ENCODE measurements around the gene ETNK2.

ETNK2 gene, protein sequence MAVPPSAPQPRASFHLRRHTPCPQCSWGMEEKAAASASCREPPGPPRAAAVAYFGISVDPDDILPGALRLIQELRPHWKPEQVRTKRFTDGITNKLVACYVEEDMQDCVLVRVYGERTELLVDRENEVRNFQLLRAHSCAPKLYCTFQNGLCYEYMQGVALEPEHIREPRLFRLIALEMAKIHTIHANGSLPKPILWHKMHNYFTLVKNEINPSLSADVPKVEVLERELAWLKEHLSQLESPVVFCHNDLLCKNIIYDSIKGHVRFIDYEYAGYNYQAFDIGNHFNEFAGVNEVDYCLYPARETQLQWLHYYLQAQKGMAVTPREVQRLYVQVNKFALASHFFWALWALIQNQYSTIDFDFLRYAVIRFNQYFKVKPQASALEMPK

GRCh38 chr1:204151552-204152309, at the start of gene ETNK2:
Gene ETNK2, minus strand, starts transcription at chr1:204152044. Its CDS starts 192 bp downstream, at chr1:204151852.
- TF ChIP-seq POLR2A (IDR thresholded peaks at IDR 0.05; ENCODE audit: low read length) (no peak), GATA1 (IDR thresholded peaks at IDR 0.05; ENCODE audit: low read depth, low read length) (no peak)
- peak in 1 of 2 experiments; percentile 25 for DNase-seq

GRCh38 chr1:204201348-204202040, 49.6 kb upstream of the ETNK2 start:
- TF ChIP-seq GATA1 (IDR thresholded peaks at IDR 0.05; ENCODE audit: low read depth, low read length) (no peak), POLR2A (IDR thresholded peaks at IDR 0.05; ENCODE audit: low read length) (no peak)
- DNase-seq = no peak

DNA sequence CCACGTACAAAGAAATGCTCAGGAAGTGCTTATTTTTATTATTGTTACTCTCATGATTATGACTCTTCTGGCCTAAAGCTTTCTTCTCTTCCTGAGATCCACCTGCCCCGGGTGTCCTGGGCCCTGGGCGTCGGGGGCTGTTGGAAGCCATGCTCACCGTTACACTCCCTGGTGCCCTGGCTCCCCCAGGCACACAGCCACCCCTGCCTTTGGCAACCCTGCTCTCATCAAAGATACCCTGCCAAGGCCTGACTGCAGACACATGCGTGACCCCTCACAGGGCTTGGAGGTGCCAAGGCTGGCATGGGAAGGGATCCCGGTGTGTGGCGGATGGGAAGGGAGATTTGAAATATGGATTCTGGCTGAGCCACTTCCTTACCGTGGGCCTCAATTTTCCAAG, 47.7 kb upstream of the ETNK2 start:
- no peak for TF ChIP-seq GATA1 (IDR thresholded peaks at IDR 0.05; ENCODE audit: low read depth, low read length)
- TF ChIP-seq POLR2A (IDR thresholded peaks at IDR 0.05; ENCODE audit: low read length) = no peak
- no peak for DNase-seq

DNA sequence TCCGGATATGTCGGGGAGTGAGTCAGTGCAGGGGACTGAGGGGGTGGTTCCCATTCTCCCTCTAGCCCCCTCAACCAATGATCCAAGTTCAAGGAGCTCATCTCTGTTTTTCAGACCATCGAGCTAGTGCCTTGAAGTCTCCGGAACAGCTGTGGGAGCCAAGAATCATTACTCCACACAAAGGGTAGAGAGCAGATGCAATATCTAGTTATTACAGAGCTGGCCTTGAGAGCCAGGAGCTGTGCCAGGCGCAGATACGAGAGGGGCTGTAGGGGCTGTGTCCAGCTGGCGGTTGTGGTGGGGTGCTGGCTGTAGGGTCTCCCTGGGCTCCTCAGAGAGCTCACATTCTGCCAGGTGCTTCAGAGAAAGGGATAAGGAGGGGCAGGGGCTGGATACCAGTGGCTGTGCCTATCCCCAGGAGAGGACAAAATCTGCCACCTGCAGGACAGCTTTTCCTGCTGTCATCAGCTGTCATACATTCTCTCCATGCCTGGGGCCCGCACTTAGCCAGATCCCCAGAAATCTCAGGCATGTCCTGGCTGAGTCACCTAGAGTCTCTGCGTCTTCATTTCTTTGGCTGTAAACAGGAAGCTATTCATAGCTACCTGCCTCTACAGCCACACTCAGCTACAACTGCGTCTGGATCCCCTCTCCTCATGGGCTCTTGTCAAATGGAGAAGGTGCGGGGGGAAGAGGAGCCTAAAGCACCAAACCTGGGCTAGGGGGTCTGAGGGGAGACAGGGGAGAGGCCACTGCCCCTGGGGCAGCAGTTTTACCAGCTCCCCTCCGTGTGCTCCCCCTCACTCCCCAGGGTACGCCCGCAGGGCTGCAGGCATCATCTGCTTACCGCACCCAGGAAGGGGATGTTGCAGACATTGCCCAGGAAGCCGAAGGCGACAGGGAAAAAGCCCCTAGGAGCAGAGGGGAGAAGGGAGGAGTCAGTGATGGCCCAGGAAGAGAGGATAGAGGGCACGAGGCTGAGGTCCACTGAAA, 46.8 kb upstream of the ETNK2 start:
- no peak for DNase-seq
- TF ChIP-seq POLR2A (IDR thresholded peaks at IDR 0.05; ENCODE audit: low read length) (no peak), GATA1 (IDR thresholded peaks at IDR 0.05; ENCODE audit: low read depth, low read length) (no peak)

- DNase-seq = no peak
- no peak for TF ChIP-seq GATA1 (IDR thresholded peaks at IDR 0.05; ENCODE audit: low read depth, low read length)
- no peak for TF ChIP-seq POLR2A (IDR thresholded peaks at IDR 0.05; ENCODE audit: low read length)
These were observed 45.2 kb upstream of the ETNK2 start for GRCh38 chr1:204197068-204197467.

- TF ChIP-seq GATA1 (IDR thresholded peaks at IDR 0.05; ENCODE audit: low read depth, low read length) (no peak), POLR2A (IDR thresholded peaks at IDR 0.05; ENCODE audit: low read length) (no peak)
- DNase-seq = no peak
These were observed 44.4 kb upstream of the ETNK2 start, which contains the start of gene KISS1 for GRCh38 chr1:204196068-204196795. Gene KISS1, minus strand, starts transcription at chr1:204196491. Its CDS starts 3,615 bp downstream, at chr1:204192876.

DNA sequence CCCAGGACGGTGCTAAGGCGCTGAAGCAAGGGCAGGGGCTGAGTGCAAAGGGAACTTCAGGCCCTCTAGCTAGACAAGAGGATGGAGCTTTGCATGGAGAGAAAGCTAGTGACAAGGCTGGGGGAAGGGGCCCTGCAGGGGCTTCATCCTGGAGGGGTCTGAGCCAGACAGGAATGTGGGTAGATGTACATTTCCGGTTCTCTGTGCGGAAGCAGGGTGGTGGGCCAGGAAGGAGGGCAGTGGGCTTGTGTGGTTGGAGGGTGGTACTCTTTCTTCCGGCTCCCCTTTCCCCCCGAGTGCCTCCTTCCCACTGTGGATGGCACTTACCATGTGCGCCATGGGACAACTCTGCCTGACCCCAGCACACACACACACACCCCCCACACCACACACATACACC, 42.9 kb upstream of the ETNK2 start:
- DNase-seq = no peak
- TF ChIP-seq GATA1 (IDR thresholded peaks at IDR 0.05; ENCODE audit: low read depth, low read length) (no peak), POLR2A (IDR thresholded peaks at IDR 0.05; ENCODE audit: low read length) (no peak)

DNA sequence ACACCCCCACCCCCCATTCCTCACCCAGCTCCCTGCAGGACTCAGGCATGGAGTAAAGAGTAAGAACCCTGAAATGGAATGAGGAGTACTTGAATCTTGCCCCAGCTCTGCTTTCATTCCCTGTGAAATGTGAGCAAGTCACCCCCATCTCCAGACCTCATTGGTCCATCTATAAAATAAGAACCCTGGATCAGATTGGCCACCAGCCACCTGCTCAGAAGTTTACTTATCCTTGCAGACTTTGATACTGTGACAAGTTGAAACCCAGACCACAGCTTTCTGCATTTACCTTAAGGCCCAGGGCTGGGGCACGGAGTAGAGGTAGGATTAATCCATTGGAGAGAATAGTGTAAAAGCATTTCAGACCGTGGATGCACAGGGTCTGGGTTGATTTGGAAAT, 42.2 kb upstream of the ETNK2 start:
- no peak for DNase-seq
- TF ChIP-seq GATA1 (IDR thresholded peaks at IDR 0.05; ENCODE audit: low read depth, low read length) = no peak
- TF ChIP-seq POLR2A (IDR thresholded peaks at IDR 0.05; ENCODE audit: low read length) = no peak

- no peak for TF ChIP-seq POLR2A (IDR thresholded peaks at IDR 0.05; ENCODE audit: low read length)
- no peak for TF ChIP-seq GATA1 (IDR thresholded peaks at IDR 0.05; ENCODE audit: low read depth, low read length)
- DNase-seq = no peak
These were observed 40.9 kb upstream of the ETNK2 start for GRCh38 chr1:204192589-204193352.

DNA sequence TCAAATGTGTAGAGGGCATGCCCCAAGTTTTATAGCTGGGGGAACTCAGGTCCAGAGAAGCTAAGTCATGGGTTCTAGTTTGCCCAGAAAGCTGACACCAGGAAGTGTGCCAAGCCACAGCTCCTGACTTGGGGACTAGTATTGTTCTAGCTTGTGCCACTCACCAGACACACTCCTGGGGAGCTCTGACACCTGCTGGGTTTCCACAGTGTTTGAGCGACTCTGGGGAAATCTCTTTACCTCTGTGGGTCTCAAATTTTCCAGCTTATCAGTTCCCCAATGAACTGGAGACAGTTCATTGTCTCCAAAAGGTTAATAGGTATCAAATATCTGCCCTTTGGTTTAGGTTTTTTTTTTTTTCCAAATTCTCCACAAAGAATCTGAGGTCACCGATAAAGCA, 40.2 kb upstream of the ETNK2 start:
- no peak for DNase-seq
- TF ChIP-seq GATA1 (IDR thresholded peaks at IDR 0.05; ENCODE audit: low read depth, low read length) (no peak), POLR2A (IDR thresholded peaks at IDR 0.05; ENCODE audit: low read length) (no peak)

GRCh38 chr1:204191456-204191855, 39.6 kb upstream of the ETNK2 start:
- DNase-seq = no peak

More at GRCh38 chr1:204191456-204191855, 39.6 kb upstream of the ETNK2 start:
- TF ChIP-seq POLR2A (IDR thresholded peaks at IDR 0.05; ENCODE audit: low read length) = no peak
- TF ChIP-seq GATA1 (IDR thresholded peaks at IDR 0.05; ENCODE audit: low read depth, low read length) = no peak

All from erythroblast (primary cell).